Vagina (tissue), 2 donors: ENCODE measurements around the gene GMPPB.

Experiments used
- POLR2A ChIP-seq, 2 donors: fragments of 450-650 bp; IDR thresholded peaks; one replicate each; pipeline ENCODE4 v1.6.1; 2017; ENCODE audit warnings: antibody characterized with exemption in 2 of 2, mild to moderate bottlenecking in 2 of 2, moderate library complexity in 2 of 2
- TF ChIP-seq, protein P1 (sequence below), 3 experiments: fragments of 450-650 bp in 2 of 3; fragments of 200-600 bp in 1 of 3; sonication (generic) in 1 of 3; IDR thresholded peaks; one replicate each; pipeline ENCODE4 v1.5.1; 2017 to 2019; ENCODE audit warnings: antibody characterized with exemption in 3 of 3, mild to moderate bottlenecking in 2 of 3, moderate library complexity in 2 of 3

DNA sequence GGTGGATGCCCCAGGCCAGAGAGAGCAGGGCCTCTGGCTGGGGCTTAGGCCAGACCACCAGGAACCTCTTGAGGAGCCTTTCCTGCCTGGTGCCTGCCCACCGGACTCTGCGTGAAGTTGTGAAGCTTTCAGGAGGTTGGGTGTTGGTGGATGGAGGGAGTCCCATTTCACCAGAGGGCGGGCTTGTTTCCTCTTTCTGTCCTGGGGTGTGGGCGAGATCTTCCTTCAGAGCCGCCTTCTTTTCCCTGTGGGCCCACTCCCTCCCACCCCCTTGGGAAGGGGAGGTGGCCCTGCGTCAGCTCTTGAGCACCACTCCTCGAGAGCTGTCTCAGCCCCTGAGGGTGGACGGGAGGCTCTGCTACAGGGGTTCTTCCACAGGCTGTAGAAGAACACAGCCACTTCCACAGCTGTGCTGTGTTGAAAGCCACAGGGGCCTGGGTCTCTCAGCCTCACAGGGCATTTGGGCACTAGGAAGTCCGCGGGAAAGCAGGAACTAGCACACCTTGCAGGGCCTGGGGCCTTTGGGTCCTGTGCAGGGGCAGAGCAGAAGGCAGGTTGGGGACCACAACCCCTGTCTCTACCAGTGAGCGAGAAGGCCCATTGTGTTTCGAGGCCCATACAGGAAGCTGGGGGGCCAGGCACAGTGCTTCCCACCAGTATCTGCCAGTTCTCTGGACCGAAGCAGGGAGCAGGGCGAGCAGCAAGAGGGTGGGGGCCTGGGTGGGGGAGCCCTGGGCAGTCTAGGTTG, 6.4 kb downstream of the GMPPB start:
- TF ChIP-seq, protein P1, sequence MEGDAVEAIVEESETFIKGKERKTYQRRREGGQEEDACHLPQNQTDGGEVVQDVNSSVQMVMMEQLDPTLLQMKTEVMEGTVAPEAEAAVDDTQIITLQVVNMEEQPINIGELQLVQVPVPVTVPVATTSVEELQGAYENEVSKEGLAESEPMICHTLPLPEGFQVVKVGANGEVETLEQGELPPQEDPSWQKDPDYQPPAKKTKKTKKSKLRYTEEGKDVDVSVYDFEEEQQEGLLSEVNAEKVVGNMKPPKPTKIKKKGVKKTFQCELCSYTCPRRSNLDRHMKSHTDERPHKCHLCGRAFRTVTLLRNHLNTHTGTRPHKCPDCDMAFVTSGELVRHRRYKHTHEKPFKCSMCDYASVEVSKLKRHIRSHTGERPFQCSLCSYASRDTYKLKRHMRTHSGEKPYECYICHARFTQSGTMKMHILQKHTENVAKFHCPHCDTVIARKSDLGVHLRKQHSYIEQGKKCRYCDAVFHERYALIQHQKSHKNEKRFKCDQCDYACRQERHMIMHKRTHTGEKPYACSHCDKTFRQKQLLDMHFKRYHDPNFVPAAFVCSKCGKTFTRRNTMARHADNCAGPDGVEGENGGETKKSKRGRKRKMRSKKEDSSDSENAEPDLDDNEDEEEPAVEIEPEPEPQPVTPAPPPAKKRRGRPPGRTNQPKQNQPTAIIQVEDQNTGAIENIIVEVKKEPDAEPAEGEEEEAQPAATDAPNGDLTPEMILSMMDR (IDR thresholded peaks at IDR 0.05), result no peak
- no peak for TF ChIP-seq POLR2A (IDR thresholded peaks at IDR 0.05)
